Mucosa of stomach (tissue), 1 donor: ENCODE measurements around the gene TCFL5.

Source experiments
- H3K27me3 ChIP-seq: one replicate; pipeline ENCODE4 v1.7.0; 2013; ENCODE audit warnings: mild to moderate bottlenecking, low read length; ENCODE audit not compliant: control insufficient read depth, insufficient read depth
- H3K36me3 ChIP-seq: one replicate; pipeline ENCODE4 v1.7.0; 2013; ENCODE audit warnings: low read length; ENCODE audit not compliant: control insufficient read depth, insufficient read depth
- H3K4me1 ChIP-seq: one replicate; pipeline ENCODE4 v1.7.0; 2013; ENCODE audit warnings: mild to moderate bottlenecking, low read length; ENCODE audit not compliant: control insufficient read depth, insufficient read depth
- H3K4me3 ChIP-seq: one replicate; pipeline ENCODE4 v1.7.0; 2013; ENCODE audit warnings: low read length
- H3K9ac ChIP-seq: one replicate; pipeline ENCODE4 v1.7.0; 2013; ENCODE audit warnings: mild to moderate bottlenecking, low read length, moderate library complexity
- H3K9me3 ChIP-seq: one replicate; pipeline ENCODE4 v1.7.0; 2013; ENCODE audit warnings: mild to moderate bottlenecking, low read length, moderate library complexity; ENCODE audit not compliant: control insufficient read depth
- donor health status: Pancreatic carcinoma.

TCFL5 gene

DNA sequence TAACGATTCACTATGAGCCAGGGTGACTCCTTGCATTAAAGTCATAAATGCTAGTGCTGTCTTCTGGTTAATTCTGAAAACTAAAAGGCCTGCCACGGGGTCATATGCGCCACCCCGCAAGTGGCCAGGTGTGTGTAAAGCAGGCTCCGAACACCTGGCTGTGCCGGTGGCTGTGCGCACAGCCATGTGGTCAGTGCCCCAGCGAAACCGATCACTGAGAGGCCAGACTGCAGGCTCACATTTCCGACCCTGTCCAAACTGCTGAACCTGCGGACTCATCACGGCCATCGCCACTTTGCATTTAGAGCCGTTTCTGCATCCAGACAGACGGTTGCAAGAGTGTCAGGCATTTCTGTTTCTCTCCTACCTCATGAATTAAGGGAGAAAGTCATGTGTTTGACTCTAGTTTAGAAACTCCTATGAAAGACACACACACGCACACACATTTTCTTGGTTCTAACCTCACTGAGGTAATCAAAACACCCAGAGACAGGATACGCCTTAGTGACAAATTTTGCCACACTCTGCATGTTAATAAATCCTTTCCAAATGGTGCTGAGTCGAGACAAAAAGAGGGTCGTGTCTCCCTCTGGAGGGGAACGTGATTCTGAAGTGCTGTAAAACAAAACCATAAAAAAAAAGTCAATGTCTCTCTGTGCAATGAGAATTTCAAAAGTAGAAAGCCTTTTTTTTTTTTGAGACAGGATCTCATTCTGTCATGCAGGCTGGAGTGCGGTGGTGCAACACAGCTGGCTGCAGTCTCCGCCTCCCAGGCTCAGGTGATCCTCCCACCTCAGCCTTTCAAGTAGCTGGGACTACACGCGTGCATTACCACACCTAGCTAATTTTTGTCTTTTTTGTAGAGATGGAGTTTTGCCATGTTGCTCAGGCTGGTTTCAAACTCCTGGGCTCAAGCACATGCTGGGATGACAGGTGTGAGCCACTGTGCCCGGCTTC is 31.0 kb upstream of the TCFL5 start:
- Histone ChIP-seq H3K27me3 (no peaks in the 10 kb centered on the region), H3K9me3 (no peaks in the 10 kb centered on the region), H3K4me3 (no peak overlapping the region), H3K9ac (no peak overlapping the region), H3K4me1 (peaks cover 3% of the 10 kb centered on the region), H3K36me3 (peaks cover 58% of the 10 kb centered on the region)

DNA sequence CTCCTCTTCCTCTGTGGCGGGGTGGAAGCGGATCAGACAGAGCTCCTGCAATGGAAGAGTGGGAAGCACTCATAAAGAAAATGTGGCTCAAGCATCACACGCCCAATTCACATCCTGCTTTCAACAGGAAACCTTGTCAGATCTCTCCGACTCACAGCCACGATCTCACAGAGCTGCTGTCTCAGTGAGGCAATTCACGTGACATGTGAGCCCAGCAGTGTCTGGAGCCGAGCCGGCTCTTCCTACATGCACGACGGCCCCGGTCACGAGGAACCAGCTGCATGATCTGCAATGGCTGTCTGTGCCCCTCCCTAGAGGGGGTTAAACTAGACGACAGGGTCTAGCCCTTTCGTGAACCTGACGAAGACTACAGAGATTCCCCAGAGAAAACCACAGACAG is 29.5 kb upstream of the TCFL5 start:
- H3K9ac ChIP-seq, result no peak overlapping the region
- H3K9me3 ChIP-seq, result no peaks in the 10 kb centered on the region
- H3K36me3 ChIP-seq, result peaks cover 55% of the 10 kb centered on the region
- no peaks in the 10 kb centered on the region for H3K27me3 ChIP-seq
- H3K4me1 ChIP-seq, result no peaks in the 10 kb centered on the region
- no peak overlapping the region for H3K4me3 ChIP-seq

DNA sequence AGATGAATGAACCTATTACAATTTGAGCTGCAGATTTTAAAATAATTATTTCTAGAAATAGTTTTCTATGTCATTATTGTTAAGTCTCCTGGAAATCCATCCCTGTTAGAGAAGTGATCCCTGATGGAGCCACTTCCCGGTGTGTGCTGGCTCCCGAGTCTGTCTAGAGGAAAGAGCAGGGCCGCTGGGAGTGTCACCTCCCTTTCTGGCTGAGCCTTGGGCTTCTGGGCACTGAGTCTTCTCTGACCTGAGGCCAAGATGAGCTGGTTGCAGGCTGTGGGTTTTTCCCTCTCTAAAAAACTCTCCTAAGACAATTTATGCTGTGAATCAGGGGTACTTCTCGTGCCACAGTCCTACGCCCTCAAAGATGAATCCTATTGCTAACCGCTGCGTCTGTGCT is 28.8 kb upstream of the TCFL5 start:
- no peaks in the 10 kb centered on the region for H3K27me3 ChIP-seq
- peaks cover 52% of the 10 kb centered on the region for H3K36me3 ChIP-seq
- H3K4me3 ChIP-seq, result no peak overlapping the region
- H3K9me3 ChIP-seq, result no peaks in the 10 kb centered on the region
- no peaks in the 10 kb centered on the region for H3K4me1 ChIP-seq
- no peak overlapping the region for H3K9ac ChIP-seq

DNA sequence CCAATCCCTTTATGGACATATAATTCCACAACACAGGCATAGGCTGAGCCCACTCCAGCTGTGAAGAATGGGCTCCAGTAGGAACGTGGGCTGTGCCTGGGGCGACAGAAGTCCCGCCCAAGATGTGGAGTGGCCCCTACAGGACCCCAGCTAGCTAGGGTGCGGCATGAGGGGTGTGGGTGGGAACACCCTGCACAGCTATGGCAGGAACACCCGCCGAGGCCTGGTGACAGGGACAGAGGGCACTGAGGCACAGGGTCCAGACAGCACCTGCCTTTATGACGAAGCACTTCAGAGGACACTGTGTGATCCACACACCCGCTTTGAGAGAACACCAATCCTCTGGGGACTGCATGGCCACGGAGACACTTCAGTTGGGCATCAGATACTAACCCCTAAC is 28.2 kb upstream of the TCFL5 start:
- H3K4me3 ChIP-seq, result no peak overlapping the region
- H3K27me3 ChIP-seq, result no peaks in the 10 kb centered on the region
- no peaks in the 10 kb centered on the region for H3K9me3 ChIP-seq
- H3K9ac ChIP-seq, result no peak overlapping the region
- H3K4me1 ChIP-seq, result no peaks in the 10 kb centered on the region
- peaks cover 52% of the 10 kb centered on the region for H3K36me3 ChIP-seq

DNA sequence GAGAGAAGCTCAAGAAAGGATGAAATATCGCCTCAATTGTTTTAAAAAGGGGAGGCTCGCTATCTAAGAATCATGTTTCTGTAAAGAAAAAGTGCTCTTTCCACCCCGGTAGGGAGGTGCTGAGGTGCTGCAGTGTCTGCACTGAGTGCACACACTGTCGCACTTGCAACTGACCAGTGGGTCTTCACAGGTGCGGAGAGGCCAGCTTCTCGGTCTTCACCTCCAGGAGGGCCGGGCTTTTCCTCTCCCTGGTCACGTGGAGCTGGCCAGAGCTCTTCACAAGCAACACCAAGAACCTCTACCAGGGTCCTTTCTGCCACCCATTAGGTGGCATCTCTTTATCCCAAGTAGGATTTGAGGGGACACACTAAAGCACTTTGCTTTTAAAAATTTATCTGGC is 27.8 kb upstream of the TCFL5 start:
- no peaks in the 10 kb centered on the region for H3K9me3 ChIP-seq
- H3K4me1 ChIP-seq, result no peaks in the 10 kb centered on the region
- H3K4me3 ChIP-seq, result no peak overlapping the region
- H3K36me3 ChIP-seq, result peaks cover 49% of the 10 kb centered on the region
- no peaks in the 10 kb centered on the region for H3K27me3 ChIP-seq
- no peak overlapping the region for H3K9ac ChIP-seq

DNA sequence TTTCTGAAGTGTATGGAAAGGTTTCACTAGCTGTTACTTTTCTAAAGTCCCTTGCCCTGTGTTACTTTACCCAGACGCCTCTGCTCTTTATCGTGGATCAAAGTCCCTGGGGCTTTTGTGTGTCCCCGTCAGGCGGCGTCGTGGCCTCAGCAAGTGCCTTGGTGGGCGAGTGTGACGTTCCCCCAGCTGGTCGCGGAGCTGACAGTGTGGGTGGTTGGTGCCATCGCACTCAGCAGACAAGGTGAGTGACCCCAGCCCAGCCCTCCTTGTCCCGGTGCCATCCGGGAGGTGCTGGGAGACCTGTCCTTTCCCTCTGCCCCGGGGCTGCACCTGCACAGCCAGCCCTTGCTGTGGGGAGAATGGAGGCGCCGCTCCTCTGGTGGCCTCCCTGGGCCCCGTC is 27.3 kb upstream of the TCFL5 start:
- Histone ChIP-seq H3K27me3 (no peaks in the 10 kb centered on the region), H3K36me3 (peaks cover 44% of the 10 kb centered on the region), H3K9ac (no peak overlapping the region), H3K4me1 (no peaks in the 10 kb centered on the region), H3K4me3 (no peak overlapping the region), H3K9me3 (no peaks in the 10 kb centered on the region)

DNA sequence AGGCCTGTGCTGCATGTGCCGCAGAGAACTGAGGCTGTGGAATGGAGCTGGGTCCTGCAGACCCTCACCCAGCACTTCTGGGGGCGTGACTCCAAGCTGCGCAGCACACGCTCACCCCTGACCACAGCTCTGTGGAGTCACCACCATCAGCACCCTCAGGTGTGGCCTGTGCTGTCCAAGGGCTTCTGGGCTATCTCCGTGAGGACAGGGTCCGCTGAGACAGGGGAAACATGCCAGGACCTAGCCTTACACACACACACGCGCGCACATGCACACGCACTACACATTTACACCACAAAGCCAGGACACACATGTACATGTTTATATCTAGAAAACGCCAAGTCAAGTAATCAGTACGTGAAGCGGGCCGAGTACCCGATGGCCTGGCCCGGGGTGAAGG is 26.8 kb upstream of the TCFL5 start:
- no peaks in the 10 kb centered on the region for H3K9me3 ChIP-seq
- no peaks in the 10 kb centered on the region for H3K4me1 ChIP-seq
- H3K27me3 ChIP-seq, result no peaks in the 10 kb centered on the region
- no peak overlapping the region for H3K4me3 ChIP-seq
- peaks cover 39% of the 10 kb centered on the region for H3K36me3 ChIP-seq
- no peak overlapping the region for H3K9ac ChIP-seq

DNA sequence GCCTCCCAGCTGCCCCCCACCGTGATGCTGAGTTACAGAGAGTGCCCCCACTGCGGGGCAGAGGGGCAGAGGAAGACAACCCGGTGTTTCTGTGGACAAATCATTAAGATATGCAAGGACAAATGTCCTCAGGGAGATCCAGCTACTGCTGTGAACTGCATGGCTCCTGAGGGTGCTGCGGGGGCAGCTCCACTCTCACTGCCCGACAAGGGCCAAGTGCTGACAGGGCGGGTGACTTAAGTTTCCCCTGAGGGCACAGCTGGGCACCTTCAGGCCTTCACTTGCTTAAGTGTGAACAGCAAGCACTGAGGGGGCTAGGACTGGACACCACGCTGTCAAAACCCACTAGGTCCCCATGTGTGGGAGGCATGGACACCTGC is 26.2 kb upstream of the TCFL5 start:
- no peaks in the 10 kb centered on the region for H3K4me1 ChIP-seq
- no peaks in the 10 kb centered on the region for H3K27me3 ChIP-seq
- no peak overlapping the region for H3K4me3 ChIP-seq
- no peaks in the 10 kb centered on the region for H3K9me3 ChIP-seq
- no peak overlapping the region for H3K9ac ChIP-seq
- H3K36me3 ChIP-seq, result peaks cover 34% of the 10 kb centered on the region

DNA sequence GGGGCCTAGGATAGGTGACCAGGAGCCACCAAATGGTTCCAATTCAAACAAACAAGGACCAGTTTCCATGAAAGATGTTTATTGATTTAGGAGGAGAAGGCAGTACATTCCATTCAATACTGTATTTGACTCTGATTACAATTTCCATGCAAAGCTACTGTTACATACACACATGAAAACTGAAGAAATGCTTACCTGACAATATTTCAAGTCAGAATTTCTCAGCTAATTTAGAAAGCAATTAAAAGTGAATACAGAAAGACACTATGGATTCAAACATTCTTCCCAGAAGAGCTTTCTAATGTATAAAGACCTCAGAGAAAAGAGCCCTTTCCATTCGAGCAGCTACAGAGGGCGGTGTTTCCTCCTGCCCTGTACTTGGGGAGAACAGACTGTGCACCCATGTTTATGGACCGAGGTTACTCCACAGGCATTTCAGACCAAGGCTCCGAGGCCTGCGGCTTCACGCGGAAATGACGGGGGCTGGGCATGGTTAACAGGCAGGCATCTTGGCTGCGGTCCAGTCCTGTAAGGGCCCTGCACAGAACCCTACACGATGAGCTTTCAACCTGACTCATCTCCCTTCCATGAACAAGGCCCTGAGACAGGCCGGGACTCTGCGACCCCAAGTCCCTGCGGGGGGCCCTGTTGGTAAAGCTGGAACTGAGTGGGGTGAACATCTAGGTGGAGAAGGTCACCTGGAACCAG is 25.7 kb upstream of the TCFL5 start:
- no peak overlapping the region for H3K9ac ChIP-seq
- no peak overlapping the region for H3K4me3 ChIP-seq
- no peaks in the 10 kb centered on the region for H3K4me1 ChIP-seq
- H3K27me3 ChIP-seq, result no peaks in the 10 kb centered on the region
- peaks cover 29% of the 10 kb centered on the region for H3K36me3 ChIP-seq
- no peaks in the 10 kb centered on the region for H3K9me3 ChIP-seq

DNA sequence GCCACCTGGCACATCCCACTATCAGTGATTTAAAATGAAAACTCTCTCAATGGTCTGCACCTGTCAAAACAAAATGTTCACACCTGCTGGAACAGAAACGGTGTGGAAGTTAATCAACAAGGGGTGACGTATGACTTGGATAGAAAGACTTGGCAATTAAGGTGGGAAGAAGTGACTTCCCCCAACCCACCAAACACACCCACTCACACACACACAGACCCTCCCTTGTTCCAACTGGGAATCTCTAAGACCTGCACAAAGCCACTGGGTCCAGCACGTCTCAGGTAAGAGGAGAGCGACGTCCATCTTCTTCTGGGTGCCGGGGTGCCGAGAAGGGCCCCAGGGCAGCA is 25.1 kb upstream of the TCFL5 start:
- H3K27me3 ChIP-seq, result no peaks in the 10 kb centered on the region
- peaks cover 24% of the 10 kb centered on the region for H3K36me3 ChIP-seq
- H3K4me1 ChIP-seq, result no peaks in the 10 kb centered on the region
- no peak overlapping the region for H3K4me3 ChIP-seq
- H3K9me3 ChIP-seq, result no peaks in the 10 kb centered on the region
- no peak overlapping the region for H3K9ac ChIP-seq

DNA sequence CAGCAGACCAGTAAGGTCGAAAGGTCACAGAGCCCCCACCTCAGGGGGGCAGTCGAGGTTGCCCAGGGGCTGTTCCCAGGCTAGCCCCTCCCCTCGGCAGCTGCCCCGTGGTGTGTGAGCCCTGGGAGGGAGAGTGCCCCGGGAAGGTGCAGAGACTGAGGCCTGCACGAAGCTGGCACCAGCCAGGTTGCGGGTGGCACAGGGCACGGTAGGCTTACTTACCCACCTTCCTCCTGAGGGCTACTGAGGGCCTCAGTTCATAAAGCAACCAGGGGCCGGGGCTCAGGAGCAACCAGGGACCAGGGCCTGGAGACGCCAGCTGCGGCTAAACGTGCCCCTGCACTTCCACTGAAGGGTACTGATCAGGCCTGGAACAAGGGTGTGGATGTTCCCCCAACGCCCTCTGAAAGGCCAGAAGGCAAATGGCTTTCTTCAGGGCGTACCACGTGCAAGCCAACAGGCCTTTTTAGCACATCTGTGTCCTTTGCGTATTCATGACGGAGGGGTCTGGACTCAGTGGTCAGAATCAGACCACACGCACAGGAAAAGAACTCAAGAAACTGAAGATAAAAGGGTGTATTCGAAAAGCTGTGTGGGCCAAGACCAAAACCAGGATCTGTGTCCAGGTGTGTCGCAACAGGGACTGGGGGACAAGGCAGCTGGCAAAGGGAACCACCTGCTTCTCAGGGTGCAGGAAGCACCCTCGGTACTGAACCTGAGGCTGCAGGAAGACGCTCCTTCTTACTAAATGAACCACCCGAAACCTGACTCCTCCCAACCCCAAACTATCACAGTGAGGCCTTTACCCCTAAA is 24.5 kb upstream of the TCFL5 start:
- H3K4me1 ChIP-seq, result no peaks in the 10 kb centered on the region
- no peak overlapping the region for H3K9ac ChIP-seq
- H3K27me3 ChIP-seq, result no peaks in the 10 kb centered on the region
- no peaks in the 10 kb centered on the region for H3K9me3 ChIP-seq
- no peak overlapping the region for H3K4me3 ChIP-seq
- peaks cover 24% of the 10 kb centered on the region for H3K36me3 ChIP-seq
